HG03378 (cell line): Measurements from ENCODE around the gene FADS6.
"Not testable (repeated sequence)": the region's sequence is repeated elsewhere in the genome, so short reads cannot be mapped to it uniquely, and the experiment has no call there.

Experiments used
- ATAC-seq: cut with Tn5 transposase; IDR thresholded peaks from one replicate; pipeline ENCODE4 v1.9.1; 2021; ENCODE audit warnings: mild to moderate bottlenecking, moderate library complexity; ENCODE audit not compliant: unreplicated experiment

FADS6 gene

GRCh38 chr17:74870028-74870427 lies 23.4 kb downstream of the FADS6 start:
- ATAC-seq, result not testable (repeated sequence)

- ATAC-seq, result no peak
Measured at GRCh38 chr17:74868908-74869255, 24.6 kb downstream of the FADS6 start.

- no peak for ATAC-seq
Measured at GRCh38 chr17:74868251-74868907, 25.1 kb downstream of the FADS6 start.

- ATAC-seq, result no peak
Measured at GRCh38 chr17:74866198-74866835, 27.1 kb downstream of the FADS6 start.

- ATAC-seq, result no peak
Measured at GRCh38 chr17:74865504-74866197, 27.8 kb downstream of the FADS6 start.

- ATAC-seq, result no peak
Measured at GRCh38 chr17:74864866-74865395, 28.5 kb downstream of the FADS6 start.

- ATAC-seq, result no peak
Measured at GRCh38 chr17:74864297-74864865, 29.1 kb downstream of the FADS6 start.

- no peak for ATAC-seq
Measured at GRCh38 chr17:74863420-74864296, 29.8 kb downstream of the FADS6 start.

- no peak for ATAC-seq
Measured at GRCh38 chr17:74862919-74863318, 30.5 kb downstream of the FADS6 start.

- ATAC-seq, result no peak
Measured at GRCh38 chr17:74862108-74862901, 31.1 kb downstream of the FADS6 start.

- no peak for ATAC-seq
Measured at GRCh38 chr17:74861662-74862107, 31.7 kb downstream of the FADS6 start.

- ATAC-seq, result no peak
Measured at GRCh38 chr17:74860872-74861661, 32.4 kb downstream of the FADS6 start.

GRCh38 chr17:74860229-74860871 lies 33.1 kb downstream of the FADS6 start:
- ATAC-seq, result no peak

- ATAC-seq, result no peak
Measured at GRCh38 chr17:74859459-74860228, 33.8 kb downstream of the FADS6 start, which contains the start of gene GRIN2C. TSS of gene GRIN2C (minus strand) at chr17:74859885. CDS start at chr17:74855092, 4,793 bp downstream.

- no peak for ATAC-seq
Measured at GRCh38 chr17:74858672-74859458, 34.6 kb downstream of the FADS6 start.

- no peak for ATAC-seq
Measured at GRCh38 chr17:74857191-74857590, 36.2 kb downstream of the FADS6 start.

GRCh38 chr17:74856112-74856511 lies 37.3 kb downstream of the FADS6 start:
- no peak for ATAC-seq
